ENCODE results near the gene KRTAP24-1.

GRCh38 chr21:30243691-30244090 lies 39.1 kb downstream of the KRTAP24-1 start:
- TF ChIP-seq CTCF (IDR thresholded peaks at IDR 0.05; ENCODE audit: low read depth, low read length) (no peak), POLR2A (IDR thresholded peaks at IDR 0.05; ENCODE audit: extremely low read depth, insufficient read length) (no peak), MYC (IDR thresholded peaks at IDR 0.05; ENCODE audit: low read depth, low read length) (no peak), MAX (IDR thresholded peaks at IDR 0.05; ENCODE audit: low read depth, low read length) (no peak)

All from NB4 (cell line).